AG10803 (cell line): ENCODE measurements around the gene CST3.
"Not testable (repeated sequence)": the region's sequence is repeated elsewhere in the genome, so short reads cannot be mapped to it uniquely, and the experiment has no call there.

Source experiments
- DNase-seq: peaks from one replicate; pipeline ENCODE4 v3.0.0; 2010; ENCODE audit warnings: low read depth
- H3K4me3 ChIP-seq: 2 replicates; pipeline ENCODE4 v1.5.1; 2011; ENCODE audit warnings: mild to moderate bottlenecking, low read length, control low read depth
- TF ChIP-seq, protein P1 (sequence below): conservative IDR thresholded peaks from 2 replicates; pipeline ENCODE4 v1.5.1; 2011; ENCODE audit warnings: mild to moderate bottlenecking, low read length, control low read depth, inconsistent platforms

Gene CST3

DNA sequence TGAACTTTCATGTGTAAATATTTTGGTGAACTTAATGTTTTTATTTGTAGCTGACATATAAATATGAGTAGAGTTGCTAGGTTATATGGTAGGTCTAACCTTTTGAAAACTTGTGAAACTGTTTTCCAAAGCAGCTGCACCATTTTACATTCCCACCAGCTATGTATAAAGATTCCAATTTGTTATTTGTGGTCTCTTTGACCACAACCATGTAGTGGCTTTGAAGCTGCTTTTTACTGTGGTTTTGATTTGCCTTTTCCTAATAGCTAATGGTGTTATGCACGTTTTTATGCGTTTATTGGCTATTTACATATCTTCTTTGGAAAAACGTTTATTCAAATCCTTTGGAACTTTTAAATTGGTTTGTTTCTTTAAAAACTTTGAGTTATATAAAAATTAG is 10.3 kb downstream of the CST3 start:
- no peak for DNase-seq
- no peak overlapping the region for H3K4me3 ChIP-seq
- TF ChIP-seq, protein P1, sequence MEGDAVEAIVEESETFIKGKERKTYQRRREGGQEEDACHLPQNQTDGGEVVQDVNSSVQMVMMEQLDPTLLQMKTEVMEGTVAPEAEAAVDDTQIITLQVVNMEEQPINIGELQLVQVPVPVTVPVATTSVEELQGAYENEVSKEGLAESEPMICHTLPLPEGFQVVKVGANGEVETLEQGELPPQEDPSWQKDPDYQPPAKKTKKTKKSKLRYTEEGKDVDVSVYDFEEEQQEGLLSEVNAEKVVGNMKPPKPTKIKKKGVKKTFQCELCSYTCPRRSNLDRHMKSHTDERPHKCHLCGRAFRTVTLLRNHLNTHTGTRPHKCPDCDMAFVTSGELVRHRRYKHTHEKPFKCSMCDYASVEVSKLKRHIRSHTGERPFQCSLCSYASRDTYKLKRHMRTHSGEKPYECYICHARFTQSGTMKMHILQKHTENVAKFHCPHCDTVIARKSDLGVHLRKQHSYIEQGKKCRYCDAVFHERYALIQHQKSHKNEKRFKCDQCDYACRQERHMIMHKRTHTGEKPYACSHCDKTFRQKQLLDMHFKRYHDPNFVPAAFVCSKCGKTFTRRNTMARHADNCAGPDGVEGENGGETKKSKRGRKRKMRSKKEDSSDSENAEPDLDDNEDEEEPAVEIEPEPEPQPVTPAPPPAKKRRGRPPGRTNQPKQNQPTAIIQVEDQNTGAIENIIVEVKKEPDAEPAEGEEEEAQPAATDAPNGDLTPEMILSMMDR = no peak

DNA sequence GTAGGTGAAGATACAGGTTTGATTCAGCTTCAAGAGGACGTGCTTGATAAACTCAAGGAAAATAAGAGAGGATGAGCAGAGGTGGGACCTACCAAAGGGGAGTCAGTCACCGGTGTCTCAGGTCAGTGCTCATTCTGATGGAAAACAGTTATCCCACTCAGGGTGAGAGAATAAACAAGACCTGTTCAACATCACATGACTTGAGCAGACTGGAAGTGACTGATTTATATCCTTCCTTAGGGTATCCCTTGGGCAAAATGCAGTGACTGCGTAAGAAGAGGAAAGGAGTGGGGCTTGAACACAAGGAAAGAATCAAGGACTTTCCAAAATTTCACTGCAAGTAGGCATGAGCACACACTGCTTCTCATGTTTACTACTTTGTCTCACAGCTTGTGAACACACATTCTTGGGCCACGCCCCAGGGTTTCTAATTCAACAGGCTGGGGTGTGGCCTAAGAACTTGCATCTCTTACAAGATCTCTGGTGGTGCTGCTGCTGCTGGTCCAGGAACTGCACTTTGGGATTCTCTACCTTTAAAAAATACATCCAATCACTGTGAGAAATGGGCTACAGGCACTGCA is 11.6 kb downstream of the CST3 start:
- TF ChIP-seq, protein P1 = no peak
- DNase-seq = peak; percentile 34

DNA sequence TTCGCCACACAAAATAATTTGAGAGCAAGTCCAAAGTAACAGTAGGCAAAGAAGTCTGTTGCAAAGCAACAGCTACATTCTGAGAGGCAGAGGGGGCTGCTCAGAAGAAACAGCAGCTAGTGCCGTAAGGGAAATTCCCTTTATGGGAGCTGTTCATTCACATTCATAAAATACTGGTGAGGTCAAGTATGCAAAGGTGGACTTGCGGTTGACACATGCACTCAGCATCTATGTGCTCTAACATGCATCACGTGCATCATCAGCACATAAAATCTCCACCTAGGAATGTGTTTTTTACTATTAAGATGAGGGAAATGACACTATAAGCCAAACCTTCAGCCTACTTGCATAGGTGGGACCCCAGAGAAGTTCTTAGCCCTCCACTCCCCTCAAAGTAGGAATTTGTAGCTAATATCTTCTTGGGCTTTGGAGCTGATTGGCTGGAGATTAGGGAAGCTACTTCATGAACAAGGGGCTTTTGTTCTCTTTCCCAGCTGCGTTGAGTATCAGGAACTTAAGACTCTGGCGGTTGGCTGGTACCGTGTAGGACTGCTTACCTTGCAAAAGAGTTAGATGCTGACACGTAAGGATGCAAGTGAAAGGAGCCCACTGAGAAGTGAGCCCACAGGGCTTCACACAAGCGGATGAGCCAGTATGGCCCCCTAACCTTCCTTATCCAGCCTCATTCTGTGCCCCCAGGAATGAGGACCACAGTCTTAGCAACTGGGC is 12.4 kb downstream of the CST3 start:
- DNase-seq = no peak
- H3K4me3 ChIP-seq = no peak overlapping the region
- TF ChIP-seq, protein P1 = no peak

More for the DNA sequence above, 11.6 kb downstream of the CST3 start:
- no peak overlapping the region for H3K4me3 ChIP-seq

DNA sequence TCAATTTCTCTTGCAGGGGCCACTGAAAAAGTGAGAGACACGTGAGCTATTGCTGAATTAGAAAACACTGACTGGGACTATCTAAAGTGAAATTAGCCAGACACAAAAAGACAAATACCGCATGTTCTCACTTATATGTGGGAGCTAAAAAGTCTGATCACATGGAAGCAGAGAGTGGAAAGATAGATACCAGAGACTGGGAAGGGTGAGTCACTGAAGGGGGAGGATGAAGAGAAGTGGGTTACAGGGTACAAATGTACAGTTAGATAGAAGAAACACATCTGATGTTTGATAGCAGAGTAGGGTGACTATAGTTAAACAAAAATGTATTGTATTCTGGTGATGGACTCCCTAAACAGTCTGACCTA is 13.4 kb downstream of the CST3 start:
- no peak overlapping the region for H3K4me3 ChIP-seq
- TF ChIP-seq, protein P1 = no peak
- DNase-seq = no peak

DNA sequence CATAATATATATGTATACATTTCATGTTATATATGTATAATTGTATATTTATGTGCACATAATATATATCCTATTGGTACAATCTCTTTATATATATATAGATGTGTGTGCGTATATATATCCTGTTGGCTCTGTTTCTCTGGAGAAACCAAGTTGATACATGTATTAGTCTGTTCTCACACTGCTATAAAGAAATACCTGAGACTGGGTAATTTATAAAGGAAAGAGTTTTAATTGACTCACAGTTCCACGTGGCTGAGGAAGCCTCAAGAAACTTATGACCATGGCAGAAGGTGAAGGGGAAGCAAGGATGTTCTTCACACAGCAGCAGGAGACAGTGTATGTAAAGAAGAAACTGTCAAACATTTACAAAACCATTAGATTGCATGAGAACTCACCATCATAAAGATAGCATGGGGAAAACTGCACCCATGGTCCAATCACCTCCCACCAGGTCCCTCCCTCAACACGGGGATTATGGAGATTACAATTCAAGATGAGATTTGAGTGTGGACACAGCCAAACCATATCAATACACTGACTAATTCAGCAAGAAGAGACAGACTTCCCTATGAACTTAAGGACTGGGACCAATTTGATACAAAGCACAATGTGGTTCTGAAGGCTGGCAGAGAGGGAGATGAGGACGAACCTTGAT is 14.0 kb downstream of the CST3 start:
- H3K4me3 ChIP-seq = no peak overlapping the region
- no peak for DNase-seq
- TF ChIP-seq, protein P1 = no peak

DNA sequence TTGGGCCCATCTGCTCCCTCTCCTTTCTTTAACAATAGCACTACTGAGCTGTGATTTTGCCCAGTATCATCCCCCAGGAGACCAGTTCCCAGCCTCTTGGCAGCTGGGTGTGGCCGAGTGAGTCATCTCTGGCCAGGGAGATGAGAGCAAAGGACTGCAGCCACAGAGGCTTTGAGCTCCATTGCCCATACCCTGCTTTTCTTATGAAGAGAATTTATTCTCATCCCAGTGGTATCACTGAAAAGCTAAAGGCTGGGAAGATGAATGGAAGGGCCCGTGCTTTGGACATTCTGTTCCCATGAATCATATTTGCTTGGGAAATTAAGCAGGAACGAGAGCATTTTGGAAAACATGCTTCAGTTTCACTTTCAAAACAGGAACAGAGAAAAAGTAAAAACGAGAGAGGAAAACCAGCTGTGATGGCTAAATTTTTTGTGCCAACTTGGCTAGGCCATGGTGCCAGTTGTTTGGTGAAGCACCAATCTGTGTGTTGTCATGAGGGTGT is 14.9 kb downstream of the CST3 start:
- H3K4me3 ChIP-seq = peak overlapping the region; percentile 55
- DNase-seq = peak; percentile 91
- TF ChIP-seq, protein P1 = no peak

DNA sequence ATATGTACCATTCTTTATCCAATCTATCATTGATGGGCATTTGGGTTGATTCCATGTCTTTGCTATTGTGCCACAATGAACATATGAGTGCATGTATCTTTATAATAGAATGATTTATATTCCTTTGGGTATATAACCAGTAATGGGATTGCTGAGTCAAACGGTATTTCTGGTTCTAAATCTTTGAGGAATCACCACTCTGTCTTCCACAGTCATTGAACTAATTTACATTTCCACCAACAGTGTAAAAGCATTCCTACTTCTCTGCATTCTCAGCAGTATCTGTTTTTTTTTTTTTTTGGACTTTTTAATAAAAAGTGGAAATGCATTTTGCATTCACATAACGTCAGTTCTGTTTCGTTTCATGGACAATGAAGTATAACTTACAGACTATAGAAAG is 15.4 kb downstream of the CST3 start:
- peak overlapping the region; percentile 55; the same call in 1 of the 2 replicates for H3K4me3 ChIP-seq
- DNase-seq = not testable (repeated sequence)

DNA sequence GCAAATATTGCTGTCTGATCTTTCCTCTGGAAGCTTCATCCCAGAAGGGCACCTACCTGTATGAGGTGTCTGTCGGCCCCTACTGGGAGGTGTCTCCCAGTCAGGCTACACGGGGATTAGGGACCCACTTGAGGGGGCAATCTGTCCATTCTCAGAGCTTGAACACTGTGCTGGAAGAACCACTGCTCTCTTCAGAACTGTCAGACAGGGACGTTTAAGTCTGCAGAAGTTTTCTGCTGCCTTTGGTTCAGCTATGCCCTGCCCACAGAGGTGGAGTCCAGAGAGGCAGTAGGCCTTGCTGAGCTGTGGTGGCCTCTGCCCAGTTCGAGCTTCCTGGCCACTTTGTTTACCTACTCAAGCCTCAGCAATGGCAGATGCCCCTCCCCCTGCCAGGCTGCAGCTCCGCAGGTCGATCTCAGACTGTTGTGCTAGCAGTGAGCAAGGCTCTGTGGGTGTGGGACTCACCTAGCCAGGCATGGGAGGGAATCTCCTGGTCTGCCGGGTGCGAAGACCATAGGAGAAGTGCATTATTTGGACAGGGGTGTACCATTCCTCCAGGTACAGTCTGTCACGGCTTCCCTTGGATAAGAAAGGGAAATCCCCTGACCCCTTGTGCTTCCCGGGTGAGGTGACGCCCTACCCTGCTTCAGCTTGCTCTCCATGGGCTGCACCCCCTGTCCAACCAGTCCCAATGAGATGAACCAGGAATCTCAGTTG is 16.9 kb downstream of the CST3 start:
- DNase-seq, H3K4me3 ChIP-seq: not testable (repeated sequence)
